NOMO-1 treated with dmso at 0.1 percent for 144 hours (cell line): ENCODE data around the gene SHOX.
"Not testable (repeated sequence)": the region's sequence is repeated elsewhere in the genome, so short reads cannot be mapped to it uniquely, and the experiment has no call there.

Experiments used
- DNase-seq: peaks from one replicate; lab custom pipeline; 2025; ENCODE audit not compliant: unreplicated experiment; lab: John Stamatoyannopoulos, UW

SHOX gene

DNA sequence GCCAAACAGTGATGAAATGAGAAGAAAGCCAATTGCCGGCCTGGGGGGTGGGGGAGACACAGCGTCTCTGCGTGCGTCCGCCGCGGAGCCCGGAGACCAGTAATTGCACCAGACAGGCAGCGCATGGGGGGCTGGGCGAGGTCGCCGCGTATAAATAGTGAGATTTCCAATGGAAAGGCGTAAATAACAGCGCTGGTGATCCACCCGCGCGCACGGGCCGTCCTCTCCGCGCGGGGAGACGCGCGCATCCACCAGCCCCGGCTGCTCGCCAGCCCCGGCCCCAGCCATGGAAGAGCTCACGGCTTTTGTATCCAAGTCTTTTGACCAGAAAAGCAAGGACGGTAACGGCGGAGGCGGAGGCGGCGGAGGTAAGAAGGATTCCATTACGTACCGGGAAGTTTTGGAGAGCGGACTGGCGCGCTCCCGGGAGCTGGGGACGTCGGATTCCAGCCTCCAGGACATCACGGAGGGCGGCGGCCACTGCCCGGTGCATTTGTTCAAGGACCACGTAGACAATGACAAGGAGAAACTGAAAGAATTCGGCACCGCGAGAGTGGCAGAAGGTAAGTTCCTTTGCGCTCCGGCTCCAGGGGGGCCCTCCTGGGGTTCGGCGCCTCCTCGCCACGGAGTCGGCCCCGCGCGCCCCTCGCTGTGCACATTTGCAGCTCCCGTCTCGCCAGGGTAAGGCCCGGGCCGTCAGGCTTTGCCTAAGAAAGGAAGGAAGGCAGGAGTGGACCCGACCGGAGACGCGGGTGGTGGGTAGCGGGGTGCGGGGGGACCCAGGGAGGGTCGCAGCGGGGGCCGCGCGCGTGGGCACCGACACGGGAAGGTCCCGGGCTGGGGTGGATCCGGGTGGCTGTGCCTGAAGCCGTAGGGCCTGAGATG, at the start of gene SHOX:
Gene SHOX, plus strand, starts transcription at position 180 of the 885 bp plus-strand sequence. Its CDS starts 107 bp downstream, at position 287.
- no peak for DNase-seq

DNA sequence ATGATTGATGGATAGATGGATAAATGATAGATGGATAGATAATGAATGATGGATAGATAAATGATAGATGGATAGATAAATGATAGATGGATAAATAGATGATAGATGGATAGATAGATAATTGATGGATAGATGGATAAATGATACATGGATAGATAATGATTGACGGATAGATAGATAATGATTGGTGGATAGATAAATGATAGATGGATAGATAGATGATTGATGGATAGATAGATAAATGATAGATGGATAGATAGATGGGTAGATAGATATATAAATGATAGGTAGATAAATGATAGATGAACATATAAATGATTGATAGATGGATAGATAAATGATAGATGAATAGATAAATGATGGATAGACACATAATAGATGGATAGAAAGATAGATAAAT, 49.5 kb upstream of the SHOX start:
- no peak for DNase-seq

DNA sequence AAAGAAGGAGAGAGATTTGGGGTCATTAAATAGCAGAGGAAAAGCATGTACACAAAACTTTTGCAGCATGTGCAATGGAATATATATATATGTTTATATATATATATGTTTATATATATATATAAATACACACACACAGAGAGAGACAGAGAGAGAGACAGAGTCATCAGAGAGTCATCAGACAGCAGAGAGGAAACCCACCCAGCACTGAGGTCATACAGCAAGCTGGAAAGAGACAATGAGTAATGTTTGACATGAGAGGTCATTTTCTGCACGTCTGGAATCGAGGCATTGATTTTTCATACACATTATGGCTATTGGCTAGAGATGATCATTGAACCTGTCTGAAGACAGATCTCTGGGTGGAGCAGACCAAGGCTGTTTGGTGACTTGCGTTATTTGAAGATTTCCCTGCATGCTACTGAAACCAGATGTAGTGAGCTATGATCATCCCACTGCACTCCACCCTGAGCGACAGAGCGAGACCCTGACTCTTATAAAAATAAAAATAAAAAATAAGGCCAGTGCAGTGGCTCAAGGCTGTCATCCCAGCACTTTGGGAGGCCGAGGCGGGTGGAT, 48.8 kb upstream of the SHOX start:
- no peak for DNase-seq

DNA sequence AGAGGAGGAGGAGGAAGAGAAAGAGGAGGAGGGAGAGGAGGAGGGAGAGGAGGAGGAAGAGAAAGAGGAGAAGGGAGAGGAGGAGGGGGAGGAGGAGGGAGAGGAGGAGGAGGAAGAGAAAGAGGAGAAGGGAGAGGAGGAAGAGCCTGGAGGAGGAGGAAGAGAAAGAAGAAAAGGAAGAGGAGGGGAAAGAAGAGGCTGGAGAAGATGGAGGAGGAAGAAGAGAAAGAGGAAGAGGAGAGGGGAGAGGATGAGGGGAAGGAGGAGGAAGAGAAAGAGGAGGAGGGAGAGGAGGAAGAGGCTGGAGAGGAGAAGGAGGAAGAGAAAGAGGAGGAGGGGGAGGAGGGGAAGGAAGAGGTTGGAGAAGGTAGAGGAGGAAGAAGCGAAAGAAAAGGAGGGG, 46.0 kb upstream of the SHOX start:
- DNase-seq = no peak

DNA sequence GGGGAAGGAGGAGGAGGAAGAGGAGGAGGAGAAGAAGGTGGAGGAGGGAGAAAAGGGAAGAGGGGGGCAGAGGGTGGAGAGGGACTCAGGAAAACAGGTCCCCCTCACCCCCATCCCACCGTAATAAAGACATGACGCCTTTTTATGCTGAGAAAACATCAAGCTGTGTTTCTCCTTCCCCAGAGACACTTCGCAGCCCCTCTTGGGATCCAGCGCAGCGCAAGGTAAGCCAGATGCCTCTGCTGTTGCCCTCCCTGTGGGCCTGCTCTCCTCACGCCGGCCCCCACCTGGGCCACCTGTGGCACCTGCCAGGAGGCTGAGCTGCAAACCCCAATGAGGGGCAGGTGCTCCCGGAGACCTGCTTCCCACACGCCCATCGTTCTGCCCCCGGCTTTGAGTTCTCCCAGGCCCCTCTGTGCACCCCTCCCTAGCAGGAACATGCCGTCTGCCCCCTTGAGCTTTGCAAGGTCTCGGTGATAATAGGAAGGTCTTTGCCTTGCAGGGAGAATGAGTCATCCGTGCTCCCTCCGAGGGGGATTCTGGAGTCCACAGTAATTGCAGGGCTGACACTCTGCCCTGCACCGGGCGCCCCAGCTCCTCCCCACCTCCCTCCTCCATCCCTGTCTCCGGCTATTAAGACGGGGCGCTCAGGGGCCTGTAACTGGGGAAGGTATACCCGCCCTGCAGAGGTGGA, 45.3 kb upstream of the SHOX start:
- DNase-seq = no peak

DNA sequence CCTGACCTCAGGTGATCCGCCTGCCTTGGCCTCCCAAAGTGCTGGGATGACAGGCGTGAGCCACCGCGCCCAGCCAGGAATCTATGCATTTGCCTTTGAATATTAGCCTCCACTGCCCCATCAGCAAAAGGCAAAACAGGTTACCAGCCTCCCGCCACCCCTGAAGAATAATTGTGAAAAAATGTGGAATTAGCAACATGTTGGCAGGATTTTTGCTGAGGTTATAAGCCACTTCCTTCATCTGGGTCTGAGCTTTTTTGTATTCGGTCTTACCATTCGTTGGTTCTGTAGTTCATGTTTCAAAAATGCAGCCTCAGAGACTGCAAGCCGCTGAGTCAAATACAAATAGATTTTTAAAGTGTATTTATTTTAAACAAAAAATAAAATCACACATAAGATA, 44.2 kb upstream of the SHOX start:
- no peak for DNase-seq

DNA sequence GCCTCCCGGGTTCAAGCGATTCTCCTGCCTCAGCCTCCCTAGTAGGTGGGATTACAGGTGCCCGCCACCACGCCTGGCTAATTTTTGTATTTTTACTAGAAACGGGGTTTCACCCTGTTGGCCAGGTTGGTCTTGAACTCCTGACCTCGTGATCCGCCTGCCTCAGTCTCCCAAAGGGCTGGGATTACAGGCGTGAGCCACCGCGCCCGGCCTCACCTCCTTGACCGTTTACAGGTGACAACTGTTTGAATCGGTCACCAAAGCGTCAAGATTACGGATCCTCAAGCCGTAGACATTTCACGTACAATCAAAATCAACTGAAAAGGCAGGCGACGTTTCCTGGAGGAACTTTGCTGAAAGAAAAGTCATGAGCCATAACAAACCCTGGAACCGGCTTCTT, 41.3 kb upstream of the SHOX start:
- DNase-seq = not testable (repeated sequence)

DNA sequence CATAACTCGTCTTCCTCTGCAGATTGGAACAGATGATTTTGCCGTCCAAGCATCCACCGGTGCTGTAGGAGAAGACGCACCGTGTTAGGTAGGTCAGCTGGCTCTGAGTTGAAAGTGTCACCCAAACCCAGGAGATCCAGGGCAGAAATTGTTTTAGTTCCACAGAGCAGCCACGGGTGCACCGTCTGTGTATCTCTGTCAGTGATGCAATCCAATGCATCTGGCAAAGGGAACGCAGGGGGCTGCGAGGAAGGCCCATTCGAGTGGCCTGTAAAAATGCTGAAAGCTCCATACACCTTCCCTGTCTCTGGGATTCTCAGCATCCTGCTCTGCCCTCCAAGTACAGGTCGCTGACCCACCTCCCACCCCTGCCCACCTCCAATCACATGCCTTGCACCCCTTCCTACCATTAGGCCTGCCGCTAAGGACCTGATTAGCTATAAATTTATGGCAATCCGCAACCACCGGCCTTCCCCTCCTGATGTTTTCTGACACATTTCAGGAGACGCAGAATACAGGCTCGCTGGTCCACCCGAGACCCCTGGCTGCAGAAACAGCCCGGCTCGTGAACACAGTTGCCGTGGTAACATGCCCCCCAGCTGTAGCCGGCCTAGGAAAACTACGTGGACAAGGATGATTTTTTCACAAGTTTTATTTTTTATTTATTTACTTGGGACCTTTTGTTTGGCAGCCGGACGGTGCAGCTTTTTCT, 39.7 kb upstream of the SHOX start:
- DNase-seq = no peak

DNA sequence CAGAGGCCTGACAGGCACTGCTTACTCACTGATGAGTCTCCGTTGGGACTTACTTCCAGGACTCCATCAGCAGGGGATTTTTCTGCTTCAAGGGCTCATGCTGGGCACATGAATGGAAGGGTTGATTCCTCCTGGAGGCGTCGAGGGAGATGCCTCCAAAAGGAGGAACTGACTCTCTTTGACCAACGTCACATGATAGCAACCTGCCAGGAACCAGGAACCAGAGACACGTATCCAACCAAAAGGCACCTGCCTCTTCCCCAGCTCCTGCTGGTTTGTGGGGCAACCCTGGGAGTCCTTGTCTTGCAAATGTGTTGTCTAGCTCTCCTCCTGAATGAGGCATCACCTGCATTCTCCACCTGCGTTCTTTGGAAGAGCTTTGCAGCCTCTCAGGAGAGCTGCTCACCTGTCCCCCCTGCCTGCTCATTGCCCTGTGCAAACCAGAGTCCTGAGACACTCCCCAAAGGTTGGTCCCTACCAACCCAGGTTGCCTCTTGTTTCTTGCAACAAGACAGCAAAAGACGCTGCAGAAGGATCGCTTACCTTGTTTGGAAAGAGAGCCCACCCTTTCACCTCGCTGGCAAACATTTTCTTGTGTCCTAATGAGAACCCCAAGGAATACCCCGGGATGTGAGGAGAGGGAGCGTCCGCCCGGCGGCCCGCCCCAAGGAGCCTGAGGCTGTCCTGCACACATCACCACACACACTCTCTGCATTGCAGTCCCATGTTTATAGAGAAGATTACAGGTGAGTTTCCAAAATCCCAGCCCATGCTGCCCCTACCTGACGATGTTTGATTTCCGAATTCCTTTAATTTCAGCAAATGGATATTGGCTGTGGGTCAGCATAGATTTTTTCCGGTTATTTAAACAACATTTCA, 30.5 kb upstream of the SHOX start:
- DNase-seq = no peak

DNA sequence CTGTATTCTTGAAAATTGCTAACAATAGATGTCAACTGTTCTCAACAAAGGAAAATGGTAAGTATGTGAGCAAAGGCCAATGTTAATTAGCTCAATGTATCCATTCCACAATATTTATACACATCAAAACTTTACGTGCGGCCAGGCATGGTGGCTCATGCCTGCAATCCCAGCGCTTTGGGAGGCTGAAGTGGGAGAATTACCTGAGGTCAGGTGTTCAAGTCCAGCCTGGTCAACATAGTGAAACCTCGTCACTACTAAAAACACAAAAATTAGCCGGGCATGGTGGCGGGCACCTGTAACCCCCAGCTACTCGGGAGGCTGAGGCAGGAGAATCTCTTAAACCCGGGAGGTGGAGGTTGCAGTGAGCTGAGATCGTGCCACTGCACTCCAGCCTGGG, 27.6 kb upstream of the SHOX start:
- not testable (repeated sequence) for DNase-seq

DNA sequence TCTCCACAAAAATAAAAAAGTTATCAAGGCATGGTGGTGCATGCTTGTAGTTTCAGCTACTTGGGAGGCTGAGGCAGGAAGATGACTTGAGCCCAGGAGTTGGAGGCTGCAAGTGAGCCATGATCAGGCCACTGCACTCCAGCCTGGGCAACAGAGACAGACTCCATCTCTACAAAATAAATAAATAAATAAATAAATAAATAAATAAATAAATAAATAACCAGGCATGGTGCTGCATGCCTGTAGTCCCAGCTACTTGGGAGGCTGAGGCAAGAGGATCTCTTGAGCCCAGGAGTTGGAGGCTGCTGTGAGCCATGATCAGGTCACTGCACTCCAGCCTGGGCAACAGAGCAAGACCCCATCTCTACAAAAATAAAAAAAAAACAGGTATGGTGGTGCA, 26.0 kb upstream of the SHOX start:
- not testable (repeated sequence) for DNase-seq

DNA sequence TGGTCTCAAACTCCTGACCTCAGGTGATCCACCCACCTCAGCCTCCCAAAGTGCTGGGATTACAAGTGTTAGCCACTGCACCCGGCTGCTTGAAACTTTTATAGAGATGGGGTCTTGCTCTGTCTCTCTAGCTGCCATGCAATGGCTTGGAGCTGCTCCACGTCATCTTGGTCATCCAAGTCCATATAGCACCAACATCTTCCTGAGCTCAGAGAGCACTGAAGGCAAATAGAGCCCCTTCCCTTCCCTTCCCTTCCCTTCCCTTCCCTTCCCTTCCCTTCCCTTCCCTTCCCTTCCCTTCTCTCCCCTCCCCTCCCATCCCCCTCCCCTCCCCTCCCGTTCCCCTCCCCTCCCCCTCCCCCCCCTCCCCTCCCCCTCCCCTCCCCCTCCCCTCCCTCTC, 22.5 kb upstream of the SHOX start:
- DNase-seq = not testable (repeated sequence)

DNA sequence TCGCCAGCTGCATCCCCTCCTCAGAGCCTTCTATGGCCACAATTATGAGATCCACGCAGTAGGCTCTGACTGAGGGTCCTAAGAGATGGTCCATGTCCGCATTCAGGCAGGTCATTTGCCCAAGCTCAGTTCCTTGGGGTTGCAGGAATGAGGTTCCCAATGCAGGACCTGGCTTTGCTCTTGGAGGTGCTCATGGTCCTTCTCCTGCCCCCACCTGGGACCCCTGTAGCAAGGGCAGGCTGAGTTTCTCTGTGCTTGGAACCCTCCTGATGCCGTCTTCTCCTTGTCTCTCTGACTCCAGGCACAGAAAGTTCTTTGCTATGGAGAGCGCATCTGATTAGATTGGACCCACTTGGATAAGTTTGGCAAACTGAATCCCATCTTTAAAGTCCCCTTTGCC, 16.5 kb upstream of the SHOX start:
- DNase-seq = no peak

DNA sequence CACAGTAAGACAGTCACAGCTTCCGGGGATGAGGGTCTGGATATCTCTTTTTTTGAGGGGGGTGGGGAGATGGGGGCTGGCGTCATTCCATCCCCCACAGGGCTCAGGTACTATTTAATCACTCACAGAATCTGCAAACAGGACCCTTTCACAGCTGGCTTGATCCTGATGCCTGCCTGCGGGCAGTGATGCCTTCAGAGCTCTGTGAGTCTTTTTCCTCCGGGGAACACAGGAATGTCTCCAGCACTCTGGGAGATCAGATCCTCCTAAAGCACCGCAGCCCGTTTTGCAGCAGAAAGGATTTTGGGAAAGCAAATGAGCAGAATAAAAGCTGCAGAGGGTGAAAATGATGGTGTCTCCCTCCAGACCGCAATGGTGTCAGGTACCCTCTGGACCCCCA, 13.2 kb upstream of the SHOX start:
- DNase-seq = no peak

DNA sequence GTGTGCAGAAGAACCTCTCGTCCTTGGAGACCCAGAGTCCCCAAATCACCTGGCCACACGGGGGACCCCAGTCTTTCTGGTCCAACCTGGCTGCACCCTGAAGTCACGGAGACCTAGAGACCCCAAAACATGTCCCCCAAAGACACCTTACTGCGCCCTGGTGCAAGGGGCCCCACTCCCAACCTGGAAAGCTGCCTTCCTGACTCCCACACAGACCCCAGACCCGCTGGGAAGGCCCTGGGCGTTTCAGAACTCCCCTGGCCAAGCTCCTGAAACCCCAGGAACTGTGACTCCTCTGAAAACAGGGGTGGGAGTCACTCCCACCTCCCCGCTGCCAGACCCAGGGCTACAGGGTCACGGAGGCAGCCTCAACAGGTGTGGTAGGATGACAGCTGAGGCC, 12.7 kb upstream of the SHOX start:
- no peak for DNase-seq

DNA sequence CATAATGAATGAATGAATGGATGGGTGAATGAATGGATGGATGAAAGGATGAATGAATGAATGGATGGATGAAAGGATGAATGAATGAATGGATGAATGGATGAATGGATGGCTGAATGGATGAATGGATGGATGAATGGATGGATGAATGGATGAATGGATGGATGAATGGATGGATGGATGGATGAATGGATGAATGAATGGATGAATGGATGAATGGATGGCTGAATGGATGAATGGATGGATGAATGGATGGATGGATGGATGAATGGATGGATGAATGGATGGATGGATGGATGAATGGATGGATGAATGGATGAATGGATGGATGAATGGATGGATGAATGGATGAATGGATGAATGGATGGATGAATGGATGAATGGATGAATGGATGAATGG, 12.3 kb upstream of the SHOX start:
- not testable (repeated sequence) for DNase-seq

DNA sequence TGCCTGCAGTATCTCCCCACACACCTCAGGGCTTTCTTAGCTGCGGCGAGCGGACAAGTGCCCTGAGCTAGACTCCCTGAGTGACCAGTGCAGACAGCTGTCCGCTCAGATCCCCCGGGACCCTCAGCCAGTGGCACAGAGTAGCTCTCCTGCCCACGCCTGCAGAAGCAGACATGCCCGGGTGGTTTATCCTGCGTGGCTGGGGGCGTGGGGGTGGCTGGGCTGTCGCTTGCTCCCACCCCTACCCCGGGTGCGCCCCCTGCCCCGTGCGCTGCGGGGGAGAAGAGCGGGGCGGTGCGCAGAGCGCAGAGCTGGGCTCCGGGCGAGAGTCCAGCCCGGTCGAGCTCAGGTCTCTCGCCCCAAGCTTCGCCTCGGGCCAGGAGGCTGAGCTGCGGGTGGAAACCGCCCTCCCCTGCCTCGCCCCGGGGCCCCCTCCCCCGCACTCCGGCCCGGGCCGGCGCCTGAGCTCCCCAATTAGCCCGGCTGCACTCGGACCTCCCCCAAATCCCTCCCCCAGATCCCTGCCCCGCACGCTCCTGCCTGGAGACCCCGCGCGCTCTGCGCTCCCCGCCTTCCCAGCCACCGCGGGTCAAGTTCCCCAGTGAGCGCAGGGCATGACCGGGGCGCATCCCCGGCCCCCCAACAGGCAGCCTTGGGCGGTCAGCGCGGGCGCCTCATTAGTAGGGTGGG, 11.7 kb upstream of the SHOX start:
- DNase-seq = no peak

DNA sequence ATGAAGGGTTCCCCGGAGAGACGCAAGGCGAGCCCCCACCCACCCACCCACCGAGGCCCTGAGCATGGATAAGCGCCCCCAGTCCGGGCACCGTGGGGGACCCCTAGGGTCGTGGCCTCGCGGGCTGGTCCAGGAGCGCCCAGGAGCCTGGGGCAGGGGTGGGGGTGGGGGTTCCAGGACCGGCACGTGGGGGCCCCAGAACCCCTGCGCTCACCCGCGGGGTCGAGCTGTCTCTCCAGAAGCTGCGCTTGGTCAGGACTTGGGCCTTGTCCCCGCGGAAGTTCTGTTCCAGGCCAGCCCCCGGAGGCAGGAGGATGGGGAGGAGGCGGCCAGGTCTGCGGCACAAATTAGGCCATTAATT, 11.2 kb upstream of the SHOX start:
- no peak for DNase-seq

DNA sequence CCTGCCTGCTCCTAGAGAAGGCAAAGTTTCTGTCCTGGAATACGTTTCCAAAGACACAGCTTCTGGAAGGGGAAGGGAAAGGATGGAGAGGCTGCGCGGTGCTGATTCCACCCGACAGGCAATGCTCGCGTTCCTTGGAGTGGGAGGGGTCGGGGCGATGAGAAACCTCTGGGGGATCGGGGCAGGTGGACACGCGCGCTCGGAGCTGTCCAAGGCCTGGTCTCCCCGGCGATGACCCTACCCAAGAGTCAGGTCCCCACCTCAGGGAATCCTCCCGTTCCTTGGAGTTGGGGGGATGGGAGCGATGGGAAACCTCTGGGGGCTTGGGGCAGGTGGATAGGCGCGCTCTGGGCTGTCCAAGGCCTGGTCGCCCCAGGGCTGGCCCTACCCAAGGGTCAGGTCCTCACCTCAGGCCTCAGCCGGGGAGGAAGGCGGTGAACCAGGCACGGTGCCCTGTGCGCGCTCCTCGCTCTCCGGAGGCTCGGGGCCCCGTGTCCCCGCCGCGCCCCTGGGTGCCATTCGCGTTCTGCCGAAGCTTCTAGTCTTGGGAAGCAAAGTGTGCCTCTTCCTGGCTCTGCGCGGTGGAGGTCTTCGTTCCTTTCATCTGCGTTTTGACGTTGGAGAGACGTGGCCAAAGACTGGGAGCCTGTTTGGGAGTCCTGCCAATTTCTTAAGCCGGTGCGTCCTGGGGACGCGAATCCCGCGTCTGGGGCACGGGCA, 10.6 kb upstream of the SHOX start:
- no peak for DNase-seq
